ENCODE results near the gene MEX3B.
"Not testable (repeated sequence)": the region's sequence is repeated elsewhere in the genome, so short reads cannot be mapped to it uniquely, and the experiment has no call there.

MEX3B gene

DNA sequence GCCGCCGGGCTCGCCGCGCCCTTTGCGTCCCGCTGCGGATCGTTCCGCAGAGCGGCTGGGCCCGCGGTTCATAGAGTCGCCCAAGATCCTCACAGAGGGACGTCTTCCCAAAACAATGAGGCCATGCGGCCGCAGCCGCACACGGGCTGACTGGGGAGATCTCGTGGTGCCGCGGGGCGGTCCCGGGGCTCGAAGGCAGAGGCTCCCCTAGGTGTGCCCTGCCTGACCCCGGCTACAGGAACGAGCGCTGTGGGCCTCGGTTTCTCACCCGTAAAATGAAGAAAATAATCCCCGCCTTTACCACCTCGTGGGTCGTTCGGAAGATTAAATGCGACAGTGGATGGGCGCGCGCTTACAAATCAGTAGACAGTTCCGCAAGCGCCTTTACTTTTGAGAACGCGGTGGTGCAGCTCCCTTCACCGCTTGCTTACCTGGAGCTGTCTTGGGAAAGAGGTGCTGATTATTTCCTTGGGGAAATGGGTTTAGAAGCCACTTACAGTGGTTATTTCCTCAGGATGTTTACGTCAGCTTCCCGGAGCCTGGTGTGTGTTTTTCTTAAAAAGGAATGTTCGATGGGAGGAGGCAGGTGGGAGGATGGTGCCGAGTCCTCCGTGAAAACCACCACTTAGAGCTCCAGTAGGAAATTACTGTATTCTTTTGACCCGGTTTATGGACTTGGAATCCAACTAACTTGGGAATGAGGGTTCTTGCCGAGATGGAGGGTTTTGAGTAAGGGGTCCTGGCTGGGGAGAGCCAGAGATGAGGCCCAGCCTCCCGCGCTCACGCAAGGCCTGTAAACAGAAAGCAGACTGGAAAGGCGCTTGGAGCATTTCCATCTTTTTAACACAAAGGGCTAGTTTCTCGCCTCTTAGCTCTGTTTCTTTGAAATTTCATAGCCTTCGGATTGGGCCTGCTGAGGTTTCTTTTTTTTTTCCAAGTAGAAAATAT is 1.9 kb upstream of the MEX3B start:
- DNase-seq = no peak

DNA sequence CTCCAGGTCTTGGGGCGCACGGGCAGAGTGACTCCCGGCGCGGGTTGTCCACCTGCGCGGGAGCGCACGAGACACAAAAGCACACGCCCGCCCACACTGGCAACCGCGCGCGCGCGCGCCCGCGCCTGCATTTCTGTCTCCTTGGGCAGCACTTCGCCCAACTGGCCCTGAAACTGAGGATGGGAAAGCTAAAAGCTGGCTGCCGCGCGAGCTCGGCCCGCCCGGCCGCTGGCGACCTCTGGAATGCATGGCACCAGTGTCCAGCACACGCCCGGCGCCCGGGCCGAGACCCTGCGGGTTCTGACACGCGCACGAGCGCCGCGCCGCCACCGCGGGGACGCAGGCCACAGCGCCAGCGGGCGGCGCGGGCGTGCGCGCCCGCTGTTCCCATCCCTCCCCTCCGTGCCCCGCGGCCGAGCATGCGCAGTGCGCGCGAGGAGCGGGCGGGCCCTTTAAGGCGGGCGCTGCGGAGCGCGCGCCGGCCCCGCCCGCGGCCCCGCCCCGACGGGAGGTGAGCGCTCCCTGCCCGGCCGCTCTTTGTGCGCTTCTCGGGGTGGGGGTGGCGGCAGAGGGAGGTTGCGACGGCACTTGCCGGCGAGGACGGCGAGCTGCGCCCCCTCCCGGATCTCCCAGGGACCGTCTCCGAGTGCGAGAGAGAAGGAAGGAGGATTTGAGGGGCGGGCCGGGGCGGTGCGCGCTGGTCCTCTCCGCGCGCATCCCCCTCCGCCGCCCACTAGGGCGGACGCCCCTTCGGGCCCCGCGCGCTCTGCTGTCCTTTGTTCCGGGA is 1.0 kb upstream of the MEX3B start:
- peak; percentile 74 to 83 for DNase-seq

GRCh38 chr15:82045179-82045891 is 483 bp downstream of the MEX3B start:
- peak; percentile 8 to 9 for DNase-seq

GRCh38 chr15:82044373-82045178 is 1.2 kb downstream of the MEX3B start:
- peak in 1 of 2 donors; percentile 13 for DNase-seq

- DNase-seq = no peak
Measured at GRCh38 chr15:82043796-82044372, 1.9 kb downstream of the MEX3B start.

- no peak for DNase-seq
Measured at GRCh38 chr15:82043130-82043673, 2.6 kb downstream of the MEX3B start.

DNA sequence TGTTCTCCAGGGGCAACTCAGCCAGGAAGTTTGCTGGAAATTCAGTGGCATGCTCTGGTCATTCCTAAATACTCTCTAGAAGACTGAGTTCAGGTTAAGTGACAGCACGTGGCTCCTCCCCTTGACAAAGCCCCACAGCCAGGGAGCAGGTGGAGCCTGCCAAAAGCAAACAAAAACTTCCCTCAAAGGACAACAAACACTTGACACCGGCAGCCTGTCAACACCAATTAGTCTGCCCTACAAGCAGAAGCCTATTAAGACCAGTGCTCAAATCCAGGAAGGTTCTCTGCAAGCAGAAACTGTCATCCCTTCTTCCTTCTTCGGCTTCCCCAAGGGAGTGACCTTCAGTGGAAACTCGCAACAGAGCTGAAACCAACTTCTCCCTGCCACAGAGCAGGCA is 5.0 kb downstream of the MEX3B start:
- no peak for DNase-seq

- no peak for DNase-seq
Measured at GRCh38 chr15:82040390-82040789, 5.4 kb downstream of the MEX3B start.

- DNase-seq = no peak
Measured at GRCh38 chr15:82039871-82040270, 5.9 kb downstream of the MEX3B start.

GRCh38 chr15:82036461-82036860 is 9.4 kb downstream of the MEX3B start:
- DNase-seq = no peak

GRCh38 chr15:82031871-82032270 is 13.9 kb downstream of the MEX3B start:
- DNase-seq = no peak

DNA sequence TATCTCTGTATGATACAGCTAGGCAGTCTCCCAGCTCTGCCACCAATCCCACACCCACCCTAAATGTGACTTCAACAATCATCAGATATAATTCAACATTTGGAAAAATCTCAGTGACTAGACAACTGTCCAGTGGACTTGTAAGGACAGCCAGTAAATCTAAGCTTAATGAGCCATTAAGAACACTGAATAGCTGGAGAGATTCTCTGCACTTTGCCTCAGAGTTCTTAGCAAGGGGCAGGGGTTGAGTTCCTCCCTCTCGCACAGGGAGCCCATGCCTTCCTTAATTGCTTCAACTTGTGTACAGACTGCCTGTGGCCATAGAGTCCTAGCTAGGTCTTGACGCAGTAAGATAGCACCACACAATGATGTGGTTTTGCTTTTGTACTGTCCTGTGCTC is 15.6 kb downstream of the MEX3B start:
- no peak for DNase-seq

GRCh38 chr15:82028163-82028562 is 17.7 kb downstream of the MEX3B start:
- not testable (repeated sequence) for DNase-seq

DNA sequence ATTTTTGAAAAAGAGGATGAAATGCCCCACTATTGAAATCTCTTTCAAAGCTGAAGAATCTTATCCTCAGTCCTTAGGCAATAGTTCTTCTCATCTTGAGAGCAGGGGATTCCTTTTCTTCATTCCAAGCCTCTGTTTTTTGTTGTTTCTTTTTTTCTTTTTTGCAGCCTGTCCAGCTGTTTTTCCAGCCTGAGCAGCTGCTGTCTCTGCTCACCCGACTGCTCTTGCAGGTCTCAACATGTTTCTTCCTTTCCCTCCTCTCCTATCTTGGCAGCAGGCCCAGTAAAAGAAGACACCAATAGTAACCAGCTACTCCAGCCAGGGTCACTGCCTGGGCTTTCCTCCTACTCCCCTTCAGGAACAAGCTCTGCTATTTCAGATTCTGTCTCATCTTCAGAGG is 23.8 kb downstream of the MEX3B start:
- DNase-seq = no peak

DNA sequence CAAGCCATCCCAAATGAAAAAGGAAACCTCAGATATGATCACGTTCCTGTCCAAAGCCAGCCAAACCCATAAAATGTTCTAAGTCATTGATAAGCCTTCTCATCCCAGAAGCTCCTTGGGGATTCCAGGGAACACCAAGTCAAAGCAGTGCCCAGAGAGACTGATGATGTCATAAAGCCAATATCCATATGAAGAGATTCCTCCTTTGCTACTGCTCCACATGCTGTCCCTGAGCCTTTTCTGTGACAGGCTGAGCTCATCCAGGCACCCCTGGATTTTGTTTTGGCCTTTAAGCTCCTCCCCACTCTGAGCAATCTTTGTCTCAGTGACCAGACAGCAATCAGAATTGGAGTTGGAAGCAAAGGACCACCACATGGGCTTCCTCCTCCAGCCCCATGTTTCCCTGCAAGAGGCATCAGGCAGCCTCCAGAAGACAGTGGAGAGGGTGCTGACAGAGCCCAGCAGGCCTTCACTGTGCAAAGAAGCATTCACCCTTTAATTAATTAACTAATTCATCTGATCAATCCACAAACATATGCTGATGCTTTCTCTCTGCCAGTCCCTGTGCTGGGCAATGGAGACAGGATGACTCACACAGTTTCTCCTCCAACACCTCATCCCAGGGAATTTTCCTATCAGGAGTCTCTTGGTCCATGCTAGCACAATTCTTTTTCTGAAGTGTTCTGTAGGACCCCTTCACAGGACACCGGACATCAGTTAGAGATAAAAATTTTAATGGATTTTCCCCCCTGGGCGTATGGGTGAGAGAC is 25.0 kb downstream of the MEX3B start:
- DNase-seq = no peak

DNA sequence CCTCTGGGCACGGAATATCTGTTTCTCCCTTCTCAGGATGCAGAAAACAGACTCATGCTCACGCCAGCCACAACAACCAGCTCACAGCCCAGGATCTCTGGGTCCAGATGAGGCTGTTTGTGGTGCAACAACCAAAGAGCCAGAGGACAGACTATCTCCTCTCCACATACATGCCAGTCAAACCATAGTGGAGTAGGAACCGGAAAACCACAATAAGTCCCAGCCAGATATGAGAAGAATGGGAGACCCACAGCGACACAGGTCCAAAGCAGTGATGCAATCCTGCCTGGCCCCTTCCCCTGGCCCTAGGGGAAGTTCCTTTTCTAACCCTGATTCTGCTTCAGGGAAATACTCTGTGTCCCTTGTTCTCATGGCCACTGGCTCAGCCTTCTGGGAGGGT is 27.6 kb downstream of the MEX3B start:
- no peak for DNase-seq

GRCh38 chr15:82017656-82018055 is 28.2 kb downstream of the MEX3B start:
- DNase-seq = no peak

- DNase-seq = no peak
Measured at GRCh38 chr15:82014989-82015388, 30.8 kb downstream of the MEX3B start.

DNA sequence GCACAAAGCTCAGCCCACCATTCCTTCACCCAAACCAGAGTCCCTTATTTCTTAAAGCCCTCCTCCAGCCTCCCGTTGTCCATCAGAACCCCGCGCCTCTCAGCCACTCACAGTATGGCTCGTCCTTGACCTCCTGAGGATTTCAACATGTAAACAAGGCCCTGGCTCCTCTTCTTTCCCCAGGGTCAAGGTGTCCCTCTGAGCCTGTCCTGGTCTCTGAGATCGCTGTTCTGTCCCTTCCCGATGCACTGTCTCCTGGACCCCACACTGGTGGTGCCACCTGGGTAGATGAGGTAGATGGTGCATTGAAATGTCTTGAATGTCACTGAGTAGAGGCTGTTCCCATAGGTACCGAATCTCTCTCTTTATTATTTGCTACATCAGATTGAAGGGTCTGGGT is 32.9 kb downstream of the MEX3B start:
- no peak for DNase-seq

DNA sequence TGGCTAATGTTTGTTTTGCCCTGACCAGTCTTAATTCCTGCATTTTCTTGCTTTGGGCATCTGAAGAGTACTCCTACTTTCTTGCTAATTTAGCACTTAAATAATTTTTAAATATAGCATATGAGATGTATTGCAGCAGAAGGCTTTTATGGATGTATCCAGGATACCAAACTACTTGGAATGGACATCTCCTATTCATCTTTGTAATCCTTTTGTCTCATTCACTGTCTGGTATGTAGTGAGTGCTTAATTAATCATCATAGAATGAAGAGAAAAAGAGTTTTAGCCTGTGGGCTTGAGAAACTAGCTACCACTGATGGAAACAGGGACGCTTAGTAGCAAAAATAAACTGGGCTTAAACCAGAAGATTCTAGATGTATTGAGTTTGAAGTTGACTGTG is 40.6 kb downstream of the MEX3B start:
- DNase-seq = no peak

DNA sequence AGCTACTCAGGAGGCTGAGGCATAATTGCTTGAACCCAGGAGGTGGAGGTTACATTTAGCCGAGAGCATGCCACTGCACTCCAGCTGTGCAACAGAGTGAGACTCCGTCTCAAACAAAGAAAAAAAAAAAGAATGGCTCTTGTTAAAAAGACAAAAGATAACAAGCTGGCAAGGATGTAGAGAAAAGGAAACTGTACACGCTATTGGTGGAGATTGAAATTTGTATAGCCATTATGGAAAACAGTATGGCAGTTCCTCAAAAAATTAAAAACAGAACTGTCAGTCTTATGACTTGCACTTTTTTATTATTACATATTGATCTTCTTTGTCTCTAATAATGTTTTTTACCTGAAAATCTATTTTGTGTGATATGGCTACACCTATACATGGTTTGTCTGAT is 41.9 kb downstream of the MEX3B start:
- DNase-seq = no peak
